GM18873 (cell line): ENCODE data around the gene TNS4.

Experiments
- ATAC-seq: cut with Tn5 transposase; IDR thresholded peaks from one replicate; pipeline ENCODE4 v1.9.1; 2021; ENCODE audit warnings: mild to moderate bottlenecking, moderate library complexity, moderate number of reproducible peaks; ENCODE audit not compliant: unreplicated experiment, low FRiP score

Gene TNS4

DNA sequence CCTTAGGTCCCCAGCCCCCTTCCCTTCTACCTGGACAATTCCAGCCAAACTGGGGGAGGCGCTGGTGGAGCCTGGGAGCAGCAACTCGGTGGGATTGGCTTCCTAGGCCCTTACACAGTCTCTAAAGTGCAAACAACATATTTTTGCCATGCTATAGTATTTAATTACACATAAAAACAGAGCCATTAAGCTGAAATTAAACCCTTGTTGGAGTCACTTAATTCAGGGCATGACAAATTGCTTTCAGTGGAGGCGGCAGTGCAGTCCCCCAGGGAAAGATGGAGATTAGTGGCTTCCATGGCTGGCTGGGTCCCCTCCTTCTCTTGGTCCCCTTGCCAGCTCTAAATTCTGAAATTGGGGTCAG lies 40.8 kb downstream of the TNS4 start:
- no peak for ATAC-seq

DNA sequence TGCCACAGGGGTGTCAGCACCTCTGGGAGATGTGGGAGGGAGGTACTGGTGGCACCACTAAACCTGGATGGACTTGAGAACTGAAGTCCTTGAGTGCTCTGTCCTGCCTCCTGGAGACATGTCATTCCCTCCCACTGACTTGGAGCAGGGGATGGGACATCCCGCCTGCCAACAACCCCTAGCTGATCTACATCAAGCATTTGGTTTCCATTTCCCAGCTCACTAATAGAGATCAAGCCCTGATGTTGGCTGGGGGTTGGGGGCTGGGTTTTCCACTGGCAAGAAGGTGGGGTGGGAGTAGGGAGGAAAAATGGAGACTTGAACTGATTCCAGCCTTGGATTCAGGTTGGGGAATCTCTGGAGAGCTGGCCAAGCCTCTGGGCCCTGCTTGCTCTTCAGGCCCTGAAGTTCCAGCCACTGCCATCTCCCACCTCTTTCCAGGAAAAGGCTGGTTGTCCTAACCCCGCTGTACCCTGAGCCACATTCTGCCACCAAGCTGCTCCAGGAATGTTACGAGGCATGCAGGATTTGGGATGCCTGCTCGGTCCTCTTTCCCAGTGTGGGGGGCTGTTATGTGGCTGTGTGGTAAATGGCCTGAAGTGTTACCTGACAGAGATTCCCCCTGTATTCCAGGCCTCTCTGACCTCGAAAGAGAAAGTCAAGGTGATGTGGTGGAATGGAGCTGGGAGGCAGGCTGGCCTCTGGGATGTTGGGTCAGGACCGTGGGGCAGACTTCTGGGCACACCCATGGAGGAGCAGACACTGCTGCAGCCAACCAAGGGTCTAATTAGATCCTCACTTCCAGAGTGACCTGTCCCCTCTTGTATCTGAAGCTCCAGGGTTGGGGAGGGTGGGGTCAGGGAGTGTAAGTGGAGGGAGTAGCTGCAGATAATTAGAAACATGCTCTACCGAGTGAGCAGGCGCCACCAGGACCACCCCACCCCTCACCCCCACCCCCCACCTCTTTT lies 41.5 kb downstream of the TNS4 start:
- ATAC-seq, result no peak

DNA sequence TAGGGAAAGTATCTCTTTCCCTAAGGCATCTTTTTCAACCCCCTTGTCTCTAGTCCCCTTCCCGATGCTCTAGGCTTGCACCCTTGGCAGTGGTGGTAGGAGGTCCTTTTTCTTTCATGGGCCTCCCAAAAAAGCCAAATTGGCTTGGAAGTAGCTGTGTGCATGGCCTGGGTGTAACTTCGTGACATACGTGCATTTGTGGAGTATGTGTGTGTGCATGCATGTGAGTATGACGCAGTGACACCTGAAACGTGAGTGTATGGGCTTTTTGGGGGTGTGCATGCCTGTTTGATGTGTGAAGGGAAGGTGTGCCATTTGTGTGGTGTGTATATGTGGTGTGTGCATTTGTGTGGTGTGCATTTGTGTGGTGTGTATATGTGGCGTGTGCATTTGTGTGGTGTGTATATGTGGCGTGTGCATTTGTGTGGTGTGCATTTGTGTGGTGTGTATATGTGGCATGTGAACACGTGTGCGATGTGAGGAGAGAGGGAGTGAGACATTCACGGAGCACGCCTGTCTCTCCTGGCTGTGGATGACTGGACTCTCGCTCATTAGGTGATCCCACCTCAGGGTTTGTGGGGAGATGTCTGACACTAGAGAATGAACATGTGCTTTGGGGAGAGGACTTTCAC lies 42.5 kb downstream of the TNS4 start:
- ATAC-seq, result no peak

DNA sequence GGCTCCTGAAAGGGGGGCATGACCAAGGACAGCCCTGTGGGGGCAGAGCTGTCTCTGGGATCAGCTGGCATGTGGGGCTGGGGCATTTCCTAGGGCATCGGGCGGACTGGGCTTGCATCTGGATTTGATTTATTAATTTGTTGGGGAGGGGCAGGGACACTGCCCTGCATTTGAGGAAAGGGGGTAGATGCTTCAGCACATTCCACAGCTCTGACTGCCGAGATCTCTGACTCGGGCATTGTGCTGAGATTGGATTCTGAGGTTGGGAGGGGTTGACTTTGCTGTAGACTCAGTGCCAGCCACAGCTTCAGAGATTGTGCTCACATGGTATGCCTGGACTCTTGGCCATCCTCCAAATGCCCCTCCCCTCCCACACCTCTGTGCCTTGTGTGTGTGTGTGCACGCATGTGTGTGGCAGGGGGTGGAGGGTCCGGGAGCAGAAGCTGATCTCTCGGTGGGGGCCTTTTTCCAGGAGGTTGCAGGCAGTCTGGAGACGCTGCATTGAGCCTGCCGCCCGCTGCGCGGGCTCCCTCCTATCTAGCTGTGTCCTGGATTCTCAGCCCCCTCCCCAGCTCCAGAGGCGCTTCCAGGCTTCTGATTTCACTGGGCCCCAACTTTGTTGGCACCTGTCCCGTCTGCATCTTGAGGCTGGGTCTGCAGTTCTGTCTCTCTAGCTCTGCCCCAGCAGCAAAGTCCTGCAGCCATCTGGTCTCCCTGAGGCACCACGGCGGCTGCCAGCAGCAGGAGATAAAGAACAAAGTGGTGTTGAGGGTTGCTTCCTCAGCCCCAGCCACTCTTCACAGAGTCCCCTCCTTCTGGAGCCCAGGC lies 43.2 kb downstream of the TNS4 start:
- no peak for ATAC-seq

DNA sequence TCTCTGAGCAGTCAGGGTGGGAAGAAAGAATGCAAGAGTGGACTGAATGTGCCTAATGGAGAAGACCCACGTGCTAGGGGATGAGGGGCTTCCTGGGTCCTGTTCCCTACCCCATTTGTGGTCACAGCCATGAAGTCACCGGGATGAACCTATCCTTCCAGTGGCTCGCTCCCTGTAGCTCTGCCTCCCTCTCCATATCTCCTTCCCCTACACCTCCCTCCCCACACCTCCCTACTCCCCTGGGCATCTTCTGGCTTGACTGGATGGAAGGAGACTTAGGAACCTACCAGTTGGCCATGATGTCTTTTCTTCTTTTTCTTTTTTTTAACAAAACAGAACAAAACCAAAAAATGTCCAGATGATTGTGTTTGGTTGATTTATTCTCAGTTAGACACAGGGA lies 44.1 kb downstream of the TNS4 start:
- no peak for ATAC-seq

DNA sequence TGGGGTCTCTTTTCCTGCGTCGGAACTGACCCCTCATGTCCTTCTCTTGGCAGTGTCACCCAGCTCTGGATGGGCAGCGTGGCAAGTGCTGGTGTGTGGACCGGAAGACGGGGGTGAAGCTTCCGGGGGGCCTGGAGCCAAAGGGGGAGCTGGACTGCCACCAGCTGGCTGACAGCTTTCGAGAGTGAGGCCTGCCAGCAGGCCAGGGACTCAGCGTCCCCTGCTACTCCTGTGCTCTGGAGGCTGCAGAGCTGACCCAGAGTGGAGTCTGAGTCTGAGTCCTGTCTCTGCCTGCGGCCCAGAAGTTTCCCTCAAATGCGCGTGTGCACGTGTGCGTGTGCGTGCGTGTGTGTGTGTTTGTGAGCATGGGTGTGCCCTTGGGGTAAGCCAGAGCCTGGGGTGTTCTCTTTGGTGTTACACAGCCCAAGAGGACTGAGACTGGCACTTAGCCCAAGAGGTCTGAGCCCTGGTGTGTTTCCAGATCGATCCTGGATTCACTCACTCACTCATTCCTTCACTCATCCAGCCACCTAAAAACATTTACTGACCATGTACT lies 44.9 kb downstream of the TNS4 start:
- no peak for ATAC-seq

DNA sequence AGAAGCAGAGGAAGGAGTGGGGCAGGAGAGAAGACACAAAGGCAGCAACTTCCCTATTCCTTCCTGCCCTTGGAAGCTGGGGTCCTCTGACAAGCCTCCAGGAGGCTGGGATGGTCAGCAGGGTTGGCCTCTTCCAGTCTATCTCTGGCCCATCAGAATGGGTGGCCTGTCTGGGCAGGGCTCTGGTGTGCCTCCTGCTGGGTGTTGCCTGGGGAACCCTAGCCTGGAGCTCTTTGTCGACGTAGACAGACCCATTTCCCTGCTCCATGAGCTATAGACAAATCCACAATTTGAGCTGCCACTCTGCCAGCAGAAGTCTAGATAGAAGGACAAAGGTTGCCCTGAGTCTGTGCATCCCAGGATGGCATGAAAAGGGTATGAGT lies 46.8 kb downstream of the TNS4 start:
- no peak for ATAC-seq

DNA sequence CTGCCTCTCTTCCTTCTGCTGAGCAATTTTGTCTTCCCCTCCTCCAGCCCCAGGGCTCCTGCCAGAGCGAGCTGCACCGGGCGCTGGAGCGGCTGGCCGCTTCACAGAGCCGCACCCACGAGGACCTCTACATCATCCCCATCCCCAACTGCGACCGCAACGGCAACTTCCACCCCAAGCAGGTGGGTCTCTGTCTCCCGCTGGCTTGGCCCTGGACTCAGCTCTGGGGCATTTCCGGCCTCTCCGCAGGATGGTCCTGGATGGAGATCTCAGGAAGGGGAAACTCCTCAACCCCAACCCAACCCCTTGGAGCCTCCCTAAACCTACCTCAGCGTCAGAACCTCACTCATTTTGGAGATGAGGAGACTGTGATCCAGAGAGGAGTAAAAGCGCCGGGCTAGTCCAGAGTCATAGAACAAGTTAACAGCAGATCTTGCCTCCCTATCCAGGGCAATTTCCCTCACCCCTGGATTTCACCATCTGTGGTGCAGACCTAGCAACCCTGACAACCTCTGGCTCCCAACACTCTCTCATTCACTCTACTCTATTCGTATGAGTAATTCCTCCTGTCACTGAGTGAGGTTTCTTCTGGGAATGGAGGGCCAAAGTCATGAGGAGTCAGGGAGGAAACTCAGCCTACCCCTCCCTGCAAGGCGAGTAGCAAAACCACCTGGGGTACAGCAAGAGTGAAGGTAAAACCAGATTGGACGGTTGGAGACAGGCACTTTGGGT lies 47.4 kb downstream of the TNS4 start:
- ATAC-seq, result no peak

DNA sequence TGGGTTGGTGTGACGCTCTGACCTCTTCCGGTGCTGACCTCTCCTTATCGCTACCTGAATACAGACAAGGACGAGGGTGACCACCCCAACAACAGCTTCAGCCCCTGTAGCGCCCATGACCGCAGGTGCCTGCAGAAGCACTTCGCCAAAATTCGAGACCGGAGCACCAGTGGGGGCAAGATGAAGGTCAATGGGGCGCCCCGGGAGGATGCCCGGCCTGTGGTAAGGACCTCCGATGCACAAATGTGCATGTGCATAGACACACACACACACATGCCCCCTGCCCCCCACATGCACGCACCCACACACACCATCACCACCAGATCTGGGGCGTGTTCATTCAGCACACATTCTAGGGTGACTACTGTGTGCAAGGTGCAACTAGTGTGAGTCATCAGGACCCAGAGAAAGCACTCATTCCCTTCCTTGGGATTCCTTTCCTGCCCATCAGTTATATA lies 48.5 kb downstream of the TNS4 start:
- no peak for ATAC-seq

DNA sequence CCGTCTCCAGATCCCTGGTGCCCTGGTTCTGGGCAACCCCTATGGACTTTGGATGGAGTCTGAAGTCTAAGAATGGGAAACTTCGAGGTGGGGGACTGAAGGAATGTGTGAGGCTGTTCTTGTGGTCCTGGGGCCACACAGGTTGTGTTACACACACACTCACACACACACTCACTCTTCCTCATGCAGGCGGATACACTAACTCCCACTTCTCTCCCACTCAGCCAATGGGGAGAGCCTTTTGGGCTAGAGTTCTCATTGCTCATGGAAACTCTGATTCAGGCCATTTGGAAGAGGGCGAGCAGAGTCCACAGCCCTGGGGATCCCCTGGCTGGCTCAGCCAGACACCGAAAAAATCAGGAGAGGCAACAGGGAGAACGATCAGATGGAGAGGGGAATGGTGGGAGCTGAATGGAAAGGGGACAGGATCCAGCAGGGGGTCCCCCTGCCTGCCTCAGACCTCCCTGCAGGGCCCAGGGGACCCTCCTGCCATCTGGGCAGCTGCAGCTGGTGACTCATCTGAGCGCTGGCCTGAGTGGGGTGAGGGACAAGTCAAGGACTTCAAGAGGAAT lies 49.1 kb downstream of the TNS4 start:
- ATAC-seq, result no peak

DNA sequence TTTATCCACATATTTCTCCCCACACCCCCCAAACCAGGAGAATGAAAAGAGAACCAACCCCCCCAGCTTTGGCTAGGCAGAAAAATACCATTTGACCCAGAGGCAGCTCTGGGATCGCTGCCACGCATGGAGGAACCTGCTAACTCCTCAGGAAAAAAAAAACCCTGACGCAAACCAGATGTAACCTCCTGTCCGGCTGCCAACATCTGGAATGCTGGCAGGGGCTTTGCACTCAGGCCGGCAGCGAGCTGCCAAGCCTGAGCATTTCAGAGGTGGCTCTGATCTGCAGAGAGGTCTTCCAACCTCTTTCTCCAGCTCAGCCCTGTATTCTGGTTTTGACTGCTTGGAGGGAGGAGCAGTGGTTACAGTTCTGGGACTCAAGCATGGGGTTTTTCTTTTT lies 50.0 kb downstream of the TNS4 start:
- no peak for ATAC-seq

DNA sequence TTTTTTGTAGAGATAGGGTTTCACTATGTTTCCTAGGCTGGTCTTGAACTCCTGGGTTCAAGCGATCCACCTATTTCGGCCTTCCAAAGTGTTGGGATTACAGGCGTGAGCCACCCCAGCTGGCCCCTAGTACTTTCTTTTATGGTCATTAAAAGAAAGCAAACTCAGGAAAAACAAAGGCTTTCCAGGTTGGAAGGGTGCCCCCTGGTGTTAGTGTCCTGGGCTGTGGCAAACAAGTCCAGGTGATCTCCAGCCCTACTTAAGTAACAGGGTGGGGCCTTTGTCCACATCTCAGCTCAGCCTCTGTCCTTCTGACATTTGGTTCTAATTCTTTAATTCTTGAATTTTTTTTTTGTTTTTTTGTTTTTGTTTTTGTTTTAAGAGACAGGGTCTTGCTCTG lies 51.2 kb downstream of the TNS4 start:
- no peak for ATAC-seq

DNA sequence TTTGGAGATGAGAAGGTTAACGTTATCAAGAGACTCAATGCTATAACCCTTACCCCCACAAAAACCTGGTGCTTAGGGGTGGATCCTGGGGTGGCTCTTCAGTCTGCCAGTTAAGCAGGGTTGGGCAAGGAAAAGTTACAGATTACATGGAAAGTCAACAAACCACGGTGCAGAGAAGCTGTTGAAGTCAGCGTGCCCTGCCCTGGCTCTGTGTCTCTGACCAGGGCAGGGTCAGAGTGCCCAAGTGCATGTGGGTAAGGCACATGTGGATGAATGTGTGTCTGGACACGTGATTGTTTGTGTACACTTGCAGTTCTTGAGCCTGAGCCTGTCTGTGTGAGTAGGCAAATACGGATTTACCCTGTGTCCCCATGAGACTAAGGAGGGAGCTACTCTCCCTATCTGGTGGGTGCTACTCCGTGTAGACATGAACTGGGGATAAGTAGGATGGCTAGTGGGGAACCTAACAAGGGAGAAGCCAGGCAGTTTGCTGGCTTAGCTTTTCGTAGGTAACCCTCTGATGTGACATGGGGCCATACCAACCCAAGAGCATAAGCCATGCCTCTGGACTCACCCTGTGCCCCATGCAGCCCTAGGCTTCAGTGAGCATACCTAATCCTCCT lies 52.7 kb downstream of the TNS4 start:
- no peak for ATAC-seq

DNA sequence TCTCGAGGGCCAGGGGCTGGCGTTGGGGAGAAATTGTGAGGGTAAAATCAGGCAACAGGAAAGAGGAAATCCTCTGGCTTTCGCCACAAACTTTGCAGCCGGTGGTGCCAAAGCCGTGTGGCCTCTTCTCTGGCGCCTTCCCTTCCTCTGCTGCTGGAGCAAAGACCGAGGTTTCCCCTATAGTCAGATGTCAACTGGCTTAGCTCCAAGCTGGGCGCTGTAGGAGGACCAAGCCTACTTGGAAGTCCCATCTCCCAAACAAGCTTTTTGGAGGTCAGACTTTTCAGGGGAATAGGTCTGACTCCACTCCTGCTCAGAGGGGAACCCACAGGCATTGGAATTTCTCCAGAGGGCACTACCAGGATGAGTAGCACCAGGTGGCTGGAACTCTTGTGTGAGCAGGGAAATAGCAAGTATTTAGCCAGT lies 53.2 kb downstream of the TNS4 start:
- ATAC-seq, result no peak

DNA sequence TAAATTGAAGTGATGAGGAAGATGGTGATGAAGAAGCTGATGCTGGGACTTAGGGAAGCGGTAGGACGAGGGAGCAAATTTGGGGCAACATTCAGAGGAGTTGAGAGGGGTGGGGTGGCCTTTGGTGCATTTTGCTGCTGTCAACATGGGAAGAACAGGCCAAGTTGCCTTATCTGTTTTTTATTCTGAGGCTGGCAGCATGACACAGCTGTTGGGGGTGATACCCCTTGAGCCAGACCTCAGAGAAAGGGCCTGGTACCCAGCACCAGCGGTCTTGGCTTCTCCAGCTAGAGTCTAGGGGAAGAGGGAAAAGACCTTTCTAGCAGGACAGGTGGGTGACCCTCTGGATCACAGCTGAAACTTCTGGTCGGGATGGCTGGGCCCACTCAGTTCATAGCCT lies 53.6 kb downstream of the TNS4 start:
- ATAC-seq, result no peak

DNA sequence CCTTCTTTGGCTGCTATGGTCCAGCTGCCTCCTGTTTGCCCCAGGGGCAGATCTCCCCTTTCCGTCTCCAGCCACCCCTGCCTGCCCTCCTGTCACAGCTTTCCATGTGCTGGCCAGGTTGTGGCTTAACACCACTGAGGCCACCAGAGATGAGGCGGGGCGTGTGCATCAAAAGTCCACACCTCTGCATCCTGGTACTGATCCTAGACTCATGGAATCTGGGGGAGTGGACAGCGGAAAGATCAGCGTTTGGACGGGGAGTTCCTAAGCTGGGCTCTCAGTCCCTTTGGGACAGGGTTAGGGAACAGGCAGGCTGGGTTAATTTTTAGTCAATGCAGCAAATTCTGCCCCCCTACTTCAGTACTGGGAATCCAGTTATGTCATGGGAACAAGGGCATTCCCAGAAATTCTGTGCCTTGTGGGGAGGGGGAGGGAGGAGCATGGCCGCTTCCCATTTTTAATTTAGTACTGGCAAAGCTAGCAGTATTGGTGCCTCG lies 54.2 kb downstream of the TNS4 start:
- no peak for ATAC-seq

DNA sequence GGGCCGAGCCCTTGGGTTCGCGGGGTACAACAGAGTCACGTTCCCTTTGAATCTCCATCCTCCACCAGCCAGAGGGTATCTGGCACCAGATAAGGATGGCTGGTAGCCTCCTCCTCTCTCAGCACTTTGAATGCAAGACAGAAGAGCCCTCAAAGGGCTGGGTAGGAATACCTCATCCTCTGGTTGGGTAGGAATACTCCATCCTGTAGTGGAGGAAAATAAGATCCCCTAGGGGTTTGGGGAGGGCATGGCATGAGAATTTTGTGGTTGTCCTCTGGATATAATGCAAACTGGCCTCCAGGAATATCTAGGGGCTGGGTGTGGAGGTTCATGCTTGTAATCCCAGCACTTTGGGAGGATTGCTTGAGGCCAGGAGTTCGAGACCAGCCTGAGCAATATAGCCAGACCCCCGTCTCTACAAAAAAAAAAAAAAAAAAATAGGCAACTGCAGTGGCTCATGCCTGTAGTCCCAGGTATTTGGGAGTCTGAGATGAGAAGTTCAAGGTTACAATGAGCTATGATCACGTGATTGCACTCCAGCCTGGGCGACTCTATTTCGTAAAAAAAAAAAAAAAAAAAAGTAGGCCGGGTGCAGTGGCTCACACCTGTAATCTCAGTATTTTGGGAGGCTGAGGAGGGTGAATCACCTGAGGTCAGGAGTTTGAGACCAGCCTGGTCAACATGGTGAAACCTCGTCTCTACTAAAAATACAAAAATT lies 55.5 kb downstream of the TNS4 start:
- ATAC-seq, result no peak
